ENCODE data around the gene LMOD2.

LMOD2 gene

GRCh38 chr7:123643495-123644441 lies 11.9 kb upstream of the LMOD2 start:
- DNase-seq: peak; percentile 79
- peak overlapping the region; percentile 26 for H3K4me3 ChIP-seq (ENCODE audit: low read depth, low read length)

GRCh38 chr7:123645516-123645915 lies 10.2 kb upstream of the LMOD2 start:
- H3K27me3 ChIP-seq: no peaks in the 10 kb centered on the region
- H3K9me3 ChIP-seq: no peaks in the 10 kb centered on the region
- no peak overlapping the region for H3K4me3 ChIP-seq (ENCODE audit: low read depth, low read length)
- H3K36me3 ChIP-seq: no peaks in the 10 kb centered on the region
- DNase-seq: peak; percentile 79
- TF ChIP-seq CTCF (IDR thresholded peaks at IDR 0.05; ENCODE audit: low read depth, low read length): no peak
- peaks cover 41% of the 10 kb centered on the region for H3K4me1 ChIP-seq

More at GRCh38 chr7:123643495-123644441, 11.9 kb upstream of the LMOD2 start:
- H3K27me3 ChIP-seq: no peaks in the 10 kb centered on the region
- peaks cover 36% of the 10 kb centered on the region for H3K4me1 ChIP-seq
- H3K36me3 ChIP-seq: no peaks in the 10 kb centered on the region
- H3K9me3 ChIP-seq: no peaks in the 10 kb centered on the region
- TF ChIP-seq CTCF (IDR thresholded peaks at IDR 0.05; ENCODE audit: low read depth, low read length): no peak

- H3K4me1 ChIP-seq: peaks cover 41% of the 10 kb centered on the region
- H3K9me3 ChIP-seq: no peaks in the 10 kb centered on the region
- H3K4me3 ChIP-seq (ENCODE audit: low read depth, low read length): no peak overlapping the region
- DNase-seq: no peak
- no peaks in the 10 kb centered on the region for H3K36me3 ChIP-seq
- no peak for TF ChIP-seq CTCF (IDR thresholded peaks at IDR 0.05; ENCODE audit: low read depth, low read length)
- no peaks in the 10 kb centered on the region for H3K27me3 ChIP-seq
Observed at GRCh38 chr7:123647106-123647730, 8.4 kb upstream of the LMOD2 start.

- Histone ChIP-seq H3K9me3 (no peaks in the 10 kb centered on the region), H3K4me1 (peaks cover 24% of the 10 kb centered on the region), H3K27me3 (no peaks in the 10 kb centered on the region), H3K4me3 (ENCODE audit: low read depth, low read length) (no peak overlapping the region), H3K36me3 (no peaks in the 10 kb centered on the region)
- no peak for TF ChIP-seq CTCF (IDR thresholded peaks at IDR 0.05; ENCODE audit: low read depth, low read length)
- no peak for DNase-seq
Observed at GRCh38 chr7:123649964-123650363, 5.7 kb upstream of the LMOD2 start.

- peak; percentile 52 for DNase-seq
- no peak for TF ChIP-seq CTCF (IDR thresholded peaks at IDR 0.05; ENCODE audit: low read depth, low read length)
- H3K9me3 ChIP-seq: no peaks in the 10 kb centered on the region
Observed at GRCh38 chr7:123650595-123650994, 5.1 kb upstream of the LMOD2 start.

GRCh38 chr7:123652406-123652805 lies 3.3 kb upstream of the LMOD2 start:
- no peak for DNase-seq
- no peak overlapping the region for H3K4me3 ChIP-seq (ENCODE audit: low read depth, low read length)
- no peaks in the 10 kb centered on the region for H3K27me3 ChIP-seq
- no peaks in the 10 kb centered on the region for H3K36me3 ChIP-seq
- no peak for TF ChIP-seq CTCF (IDR thresholded peaks at IDR 0.05; ENCODE audit: low read depth, low read length)
- H3K4me1 ChIP-seq: peaks cover 8% of the 10 kb centered on the region; the same call in 1 of the 2 replicates
- H3K9me3 ChIP-seq: no peaks in the 10 kb centered on the region

More at GRCh38 chr7:123650595-123650994, 5.1 kb upstream of the LMOD2 start:
- Histone ChIP-seq H3K27me3 (no peaks in the 10 kb centered on the region), H3K4me3 (ENCODE audit: low read depth, low read length) (no peak overlapping the region), H3K36me3 (no peaks in the 10 kb centered on the region), H3K4me1 (peaks cover 20% of the 10 kb centered on the region; the same call in 1 of the 2 replicates)
